ENCODE results near the gene TRABD2B. TPM values are rescaled to one million over a fixed set of nuclear protein-coding genes. Genes with fewer than 3 reads are reported as not detected.

The TRABD2B gene
- total and polyA plus RNA-seq, 2 experiments from 2014 or later: 1.6 to 2.0 TPM

DNA sequence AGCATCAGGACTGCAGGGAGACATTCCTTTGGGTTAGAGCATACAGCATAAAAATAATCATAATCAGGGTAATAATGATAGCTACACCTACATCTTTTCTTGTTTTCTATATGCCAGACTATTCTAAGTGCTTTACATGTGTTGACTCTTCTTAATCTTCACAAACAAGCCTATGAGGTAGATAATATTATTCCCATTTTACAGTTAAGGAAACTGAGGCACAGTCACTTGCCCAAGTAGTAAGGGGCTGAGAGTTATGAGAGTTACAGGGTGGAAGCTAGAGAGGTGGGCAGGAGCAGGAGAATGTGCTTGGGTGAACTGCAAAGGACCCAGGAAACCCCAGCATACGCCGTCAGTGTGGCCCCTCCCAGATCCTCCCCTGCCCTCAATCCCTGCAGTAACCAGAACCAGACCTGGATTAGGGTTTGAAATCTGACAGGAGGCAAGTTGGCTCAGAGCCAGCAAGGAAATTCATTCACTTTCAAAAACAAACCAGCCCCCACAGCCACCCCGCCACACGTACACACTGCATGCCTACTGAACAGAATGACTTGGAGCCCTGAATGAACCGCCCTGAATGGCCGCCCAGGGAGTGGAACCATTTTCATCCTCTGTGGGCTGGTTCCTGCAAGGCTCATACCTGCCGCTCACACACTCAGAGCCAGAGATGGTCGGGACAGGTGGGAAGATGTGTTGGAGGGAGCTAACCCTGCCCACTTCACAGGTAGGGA is 126.1 kb downstream of the TRABD2B start:
- Histone ChIP-seq H3K27ac (ENCODE audit: low read depth) (no peak overlapping the region), H3K4me1 (ENCODE audit: insufficient read depth) (no peaks in the 10 kb centered on the region), H3K36me3 (ENCODE audit: insufficient read depth) (no peaks in the 10 kb centered on the region), H3K4me2 (no peak overlapping the region), H3K79me2 (replicated peaks; ENCODE audit: insufficient read depth) (no peaks in the 10 kb centered on the region), H3K27me3 (ENCODE audit: insufficient read depth) (no peaks in the 10 kb centered on the region), H3F3A (replicated peaks; ENCODE audit: low read depth) (no peaks in the 10 kb centered on the region), H3K9me2 (ENCODE audit: insufficient read depth) (no peaks in the 10 kb centered on the region), H2AFZ (no peak overlapping the region), H4K20me1 (replicated peaks; ENCODE audit: insufficient read depth) (no peaks in the 10 kb centered on the region), H3K4me3 (no peak overlapping the region)
- Mint-ChIP-seq H3K4me3 (no peak overlapping the region), H3K27ac (no peak overlapping the region), H3K4me1 (peaks cover 2% of the 10 kb centered on the region; the same call in 2 of the 3 replicates), H3K9me3 (peaks cover 5% of the 10 kb centered on the region; the same call in 2 of the 3 replicates), H3K27me3 (ENCODE audit: insufficient read depth, low read depth, poor library complexity) (peaks cover 4% of the 10 kb centered on the region), H3K36me3 (ENCODE audit: low read depth) (no peaks in the 10 kb centered on the region; the same call in 2 of the 3 replicates)
- no peak for ATAC-seq
- TF ChIP-seq JUNB (IDR thresholded peaks at IDR 0.05; ENCODE audit: unreplicated experiment) (no peak), EZH2 (IDR thresholded peaks at IDR 0.05; ENCODE audit: low read depth, unreplicated experiment) (no peak), REST (IDR thresholded peaks at IDR 0.05; ENCODE audit: unreplicated experiment) (no peak), ZNF331 (CRISPR knock-in tag; IDR thresholded peaks at IDR 0.05; ENCODE audit: low read depth) (no peak), POLR2AphosphoS5 (IDR thresholded peaks at IDR 0.05; ENCODE audit: low read depth) (no peak), STAT1 (IDR thresholded peaks at IDR 0.05; ENCODE audit: unreplicated experiment) (no peak), NANOG (IDR thresholded peaks at IDR 0.05; ENCODE audit: borderline replicate concordance) (no peak), EZH2phosphoT487 (IDR thresholded peaks at IDR 0.05; ENCODE audit: unreplicated experiment) (no peak), CREB1 (CRISPR knock-in tag; IDR thresholded peaks at IDR 0.05; ENCODE audit: low read depth) (no peak), ZNF114 (CRISPR knock-in tag; IDR thresholded peaks at IDR 0.05) (no peak), ZNF462 (CRISPR knock-in tag; IDR thresholded peaks at IDR 0.05) (no peak)
- TF ChIP-seq, protein P1, sequence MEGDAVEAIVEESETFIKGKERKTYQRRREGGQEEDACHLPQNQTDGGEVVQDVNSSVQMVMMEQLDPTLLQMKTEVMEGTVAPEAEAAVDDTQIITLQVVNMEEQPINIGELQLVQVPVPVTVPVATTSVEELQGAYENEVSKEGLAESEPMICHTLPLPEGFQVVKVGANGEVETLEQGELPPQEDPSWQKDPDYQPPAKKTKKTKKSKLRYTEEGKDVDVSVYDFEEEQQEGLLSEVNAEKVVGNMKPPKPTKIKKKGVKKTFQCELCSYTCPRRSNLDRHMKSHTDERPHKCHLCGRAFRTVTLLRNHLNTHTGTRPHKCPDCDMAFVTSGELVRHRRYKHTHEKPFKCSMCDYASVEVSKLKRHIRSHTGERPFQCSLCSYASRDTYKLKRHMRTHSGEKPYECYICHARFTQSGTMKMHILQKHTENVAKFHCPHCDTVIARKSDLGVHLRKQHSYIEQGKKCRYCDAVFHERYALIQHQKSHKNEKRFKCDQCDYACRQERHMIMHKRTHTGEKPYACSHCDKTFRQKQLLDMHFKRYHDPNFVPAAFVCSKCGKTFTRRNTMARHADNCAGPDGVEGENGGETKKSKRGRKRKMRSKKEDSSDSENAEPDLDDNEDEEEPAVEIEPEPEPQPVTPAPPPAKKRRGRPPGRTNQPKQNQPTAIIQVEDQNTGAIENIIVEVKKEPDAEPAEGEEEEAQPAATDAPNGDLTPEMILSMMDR (conservative IDR thresholded peaks at IDR 0.05; ENCODE audit: low read depth in 2 of 2): no peak
- TF ChIP-seq, protein P2, sequence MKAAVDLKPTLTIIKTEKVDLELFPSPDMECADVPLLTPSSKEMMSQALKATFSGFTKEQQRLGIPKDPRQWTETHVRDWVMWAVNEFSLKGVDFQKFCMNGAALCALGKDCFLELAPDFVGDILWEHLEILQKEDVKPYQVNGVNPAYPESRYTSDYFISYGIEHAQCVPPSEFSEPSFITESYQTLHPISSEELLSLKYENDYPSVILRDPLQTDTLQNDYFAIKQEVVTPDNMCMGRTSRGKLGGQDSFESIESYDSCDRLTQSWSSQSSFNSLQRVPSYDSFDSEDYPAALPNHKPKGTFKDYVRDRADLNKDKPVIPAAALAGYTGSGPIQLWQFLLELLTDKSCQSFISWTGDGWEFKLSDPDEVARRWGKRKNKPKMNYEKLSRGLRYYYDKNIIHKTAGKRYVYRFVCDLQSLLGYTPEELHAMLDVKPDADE (IDR thresholded peaks at IDR 0.05): no peak
- no peak for DNase-seq (ENCODE audit: low spot score)
